ENCODE data around the gene SLC22A23.
A peak's percentile ranks its signal among the peaks of the same experiment; 100 is the strongest.

The SLC22A23 gene

GRCh38 chr6:3421791-3422434 is 34.9 kb downstream of the SLC22A23 start:
- no peak for DNase-seq (ENCODE audit: low read depth)

- DNase-seq (ENCODE audit: low read depth), result no peak
These were observed 35.7 kb downstream of the SLC22A23 start for GRCh38 chr6:3421143-3421542.

GRCh38 chr6:3419624-3420272 is 37.1 kb downstream of the SLC22A23 start:
- no peak for DNase-seq (ENCODE audit: low read depth)

GRCh38 chr6:3418496-3419060 is 38.3 kb downstream of the SLC22A23 start:
- DNase-seq (ENCODE audit: low read depth), result no peak

GRCh38 chr6:3417473-3417872 is 39.4 kb downstream of the SLC22A23 start:
- DNase-seq (ENCODE audit: low read depth), result no peak

GRCh38 chr6:3415490-3415889 is 41.4 kb downstream of the SLC22A23 start:
- DNase-seq (ENCODE audit: low read depth), result no peak

- DNase-seq (ENCODE audit: low read depth), result no peak
These were observed 41.8 kb downstream of the SLC22A23 start for GRCh38 chr6:3415082-3415453.

- peak; percentile 8 for DNase-seq (ENCODE audit: low read depth)
These were observed 42.3 kb downstream of the SLC22A23 start for GRCh38 chr6:3414327-3415081.

GRCh38 chr6:3413592-3413991 is 43.3 kb downstream of the SLC22A23 start:
- DNase-seq (ENCODE audit: low read depth), result no peak

GRCh38 chr6:3412779-3413500 is 43.9 kb downstream of the SLC22A23 start:
- no peak for DNase-seq (ENCODE audit: low read depth)

GRCh38 chr6:3411967-3412778 is 44.7 kb downstream of the SLC22A23 start:
- no peak for DNase-seq (ENCODE audit: low read depth)

GRCh38 chr6:3410385-3411360 is 46.2 kb downstream of the SLC22A23 start:
- DNase-seq (ENCODE audit: low read depth), result peak; percentile 55

- no peak for DNase-seq (ENCODE audit: low read depth)
These were observed 47.0 kb downstream of the SLC22A23 start for GRCh38 chr6:3409699-3410384.

GRCh38 chr6:3408665-3409064 is 48.2 kb downstream of the SLC22A23 start:
- DNase-seq (ENCODE audit: low read depth), result no peak

GRCh38 chr6:3407840-3408239 is 49.0 kb downstream of the SLC22A23 start:
- no peak for DNase-seq (ENCODE audit: low read depth)

GRCh38 chr6:3406891-3407809 is 49.7 kb downstream of the SLC22A23 start:
- DNase-seq (ENCODE audit: low read depth), result no peak

- DNase-seq (ENCODE audit: low read depth), result no peak
These were observed 50.5 kb downstream of the SLC22A23 start for GRCh38 chr6:3406362-3406821.

- DNase-seq (ENCODE audit: low read depth), result no peak
These were observed 51.2 kb downstream of the SLC22A23 start for GRCh38 chr6:3405679-3406078.
